ENCODE measurements around the gene TMEM170A. TPM values are rescaled to one million over a fixed set of nuclear protein-coding genes. Genes with fewer than 3 reads are reported as not detected.
"Not testable (repeated sequence)": the region's sequence is repeated elsewhere in the genome, so short reads cannot be mapped to it uniquely, and the experiment has no call there.

Gene TMEM170A
- total RNA-seq, 1 experiment from 2014 or later = 45.6 TPM

- H3K27ac Mint-ChIP-seq = no peak overlapping the region
- CTCF ChIA-PET = interaction anchor here (1.0 to 1.4 kb wide), 2 partner anchors 16 to 116 kb away, joined by 3 to 10 read pairs; no protein-coding TSS in a partner anchor
These were observed 36.9 kb upstream of the TMEM170A start for GRCh38 chr16:75501359-75501758.

DNA sequence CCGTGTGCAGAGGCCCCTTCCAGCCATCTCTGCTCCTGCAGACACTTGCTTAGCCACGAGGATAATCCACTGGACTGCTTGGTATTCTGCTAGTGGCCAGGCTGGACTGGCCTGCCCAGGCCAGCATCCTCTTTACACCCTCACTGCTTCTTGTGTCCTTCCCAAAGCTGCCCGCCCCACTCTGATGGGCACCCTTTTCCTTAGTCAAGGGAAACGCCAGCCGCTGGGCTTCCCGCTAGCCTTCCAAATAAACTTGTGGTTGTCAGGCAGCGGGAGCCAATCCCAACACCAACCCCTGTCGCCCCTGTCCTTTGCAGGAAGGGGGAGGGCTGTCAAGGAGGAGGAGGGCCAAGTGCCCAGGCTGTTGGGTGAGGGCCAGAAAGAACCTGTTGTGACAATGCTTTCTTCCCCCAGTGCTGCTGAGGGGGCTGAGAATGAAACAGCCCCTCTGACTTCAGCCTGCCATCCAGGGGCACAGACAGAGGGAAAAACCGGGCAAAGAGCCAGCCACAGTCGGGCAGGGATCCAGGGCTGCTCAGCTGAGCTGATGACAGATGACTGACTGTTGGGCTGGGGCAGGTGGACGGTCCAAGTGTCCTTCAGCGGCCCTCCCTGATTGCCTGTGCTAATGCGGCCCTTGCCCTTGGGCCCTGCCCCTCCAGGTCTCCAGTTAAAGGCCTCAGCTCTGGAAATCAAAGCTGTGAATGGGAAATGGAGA is 34.3 kb upstream of the TMEM170A start:
- H3K4me1 Mint-ChIP-seq; H3K27ac Mint-ChIP-seq; H3K36me3 Mint-ChIP-seq; H3K4me3 Mint-ChIP-seq; ATAC-seq; POLR2A ChIA-PET; DNase-seq (ENCODE audit: low spot score); H3K27me3 Mint-ChIP-seq (ENCODE audit: low read depth); H3K9me3 Mint-ChIP-seq: not testable (repeated sequence)
- CTCF ChIA-PET = interaction anchor here (4.8 kb wide), 1 partner anchor 19 kb away, joined by 91 read pairs; no protein-coding TSS in a partner anchor

More at GRCh38 chr16:75501359-75501758, 36.9 kb upstream of the TMEM170A start:
- no peak for DNase-seq (ENCODE audit: low spot score)
- no peak for TF ChIP-seq GRHL2 (CRISPR knock-in tag; IDR thresholded peaks at IDR 0.05; ENCODE audit: insufficient replicate concordance, severe bottlenecking)
- no peak for TF ChIP-seq ZNF416 (CRISPR knock-in tag; IDR thresholded peaks at IDR 0.05)
- TF ChIP-seq ELF4 (CRISPR knock-in tag; IDR thresholded peaks at IDR 0.05; ENCODE audit: low read depth) = no peak
- no peak for TF ChIP-seq AR (CRISPR knock-in tag; IDR thresholded peaks at IDR 0.05)
- TF ChIP-seq RELA (CRISPR knock-in tag; IDR thresholded peaks at IDR 0.05; ENCODE audit: borderline replicate concordance) = no peak
- TF ChIP-seq, protein P1, sequence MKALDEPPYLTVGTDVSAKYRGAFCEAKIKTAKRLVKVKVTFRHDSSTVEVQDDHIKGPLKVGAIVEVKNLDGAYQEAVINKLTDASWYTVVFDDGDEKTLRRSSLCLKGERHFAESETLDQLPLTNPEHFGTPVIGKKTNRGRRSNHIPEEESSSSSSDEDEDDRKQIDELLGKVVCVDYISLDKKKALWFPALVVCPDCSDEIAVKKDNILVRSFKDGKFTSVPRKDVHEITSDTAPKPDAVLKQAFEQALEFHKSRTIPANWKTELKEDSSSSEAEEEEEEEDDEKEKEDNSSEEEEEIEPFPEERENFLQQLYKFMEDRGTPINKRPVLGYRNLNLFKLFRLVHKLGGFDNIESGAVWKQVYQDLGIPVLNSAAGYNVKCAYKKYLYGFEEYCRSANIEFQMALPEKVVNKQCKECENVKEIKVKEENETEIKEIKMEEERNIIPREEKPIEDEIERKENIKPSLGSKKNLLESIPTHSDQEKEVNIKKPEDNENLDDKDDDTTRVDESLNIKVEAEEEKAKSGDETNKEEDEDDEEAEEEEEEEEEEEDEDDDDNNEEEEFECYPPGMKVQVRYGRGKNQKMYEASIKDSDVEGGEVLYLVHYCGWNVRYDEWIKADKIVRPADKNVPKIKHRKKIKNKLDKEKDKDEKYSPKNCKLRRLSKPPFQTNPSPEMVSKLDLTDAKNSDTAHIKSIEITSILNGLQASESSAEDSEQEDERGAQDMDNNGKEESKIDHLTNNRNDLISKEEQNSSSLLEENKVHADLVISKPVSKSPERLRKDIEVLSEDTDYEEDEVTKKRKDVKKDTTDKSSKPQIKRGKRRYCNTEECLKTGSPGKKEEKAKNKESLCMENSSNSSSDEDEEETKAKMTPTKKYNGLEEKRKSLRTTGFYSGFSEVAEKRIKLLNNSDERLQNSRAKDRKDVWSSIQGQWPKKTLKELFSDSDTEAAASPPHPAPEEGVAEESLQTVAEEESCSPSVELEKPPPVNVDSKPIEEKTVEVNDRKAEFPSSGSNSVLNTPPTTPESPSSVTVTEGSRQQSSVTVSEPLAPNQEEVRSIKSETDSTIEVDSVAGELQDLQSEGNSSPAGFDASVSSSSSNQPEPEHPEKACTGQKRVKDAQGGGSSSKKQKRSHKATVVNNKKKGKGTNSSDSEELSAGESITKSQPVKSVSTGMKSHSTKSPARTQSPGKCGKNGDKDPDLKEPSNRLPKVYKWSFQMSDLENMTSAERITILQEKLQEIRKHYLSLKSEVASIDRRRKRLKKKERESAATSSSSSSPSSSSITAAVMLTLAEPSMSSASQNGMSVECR (CRISPR knock-in tag; IDR thresholded peaks at IDR 0.05; ENCODE audit: borderline replicate concordance) = no peak
- no peak for TF ChIP-seq TCF7 (CRISPR knock-in tag; IDR thresholded peaks at IDR 0.05; ENCODE audit: low read depth)
- TF ChIP-seq ZNF317 (CRISPR knock-in tag; IDR thresholded peaks at IDR 0.05; ENCODE audit: borderline replicate concordance, low read depth) = no peak
- TF ChIP-seq CREB1 (CRISPR knock-in tag; IDR thresholded peaks at IDR 0.05) = no peak
- Mint-ChIP-seq H3K4me1 (no peaks in the 10 kb centered on the region), H3K9me3 (no peaks in the 10 kb centered on the region), H3K4me3 (no peak overlapping the region), H3K36me3 (no peaks in the 10 kb centered on the region), H3K27me3 (ENCODE audit: low read depth) (no peaks in the 10 kb centered on the region)
- POLR2A ChIA-PET = interaction anchor here (0.6 kb wide), 1 partner anchor 16 kb away, joined by 4 read pairs; no protein-coding TSS in a partner anchor
- ATAC-seq = no peak

- no peaks in the 10 kb centered on the region for H3K9me3 Mint-ChIP-seq
- ChIA-PET CTCF (interaction anchor here (0.9 to 4.8 kb wide), 2 partner anchors 20 to 53 kb away, joined by 3 to 91 read pairs; no protein-coding TSS in a partner anchor), POLR2A (no interaction called here)
- DNase-seq (ENCODE audit: low spot score) = no peak
- H3K27me3 Mint-ChIP-seq (ENCODE audit: low read depth) = peaks cover 13% of the 10 kb centered on the region
- ATAC-seq = no peak
- no peak overlapping the region for H3K4me3 Mint-ChIP-seq
- no peak for TF ChIP-seq TCF7 (CRISPR knock-in tag; IDR thresholded peaks at IDR 0.05; ENCODE audit: low read depth)
- TF ChIP-seq GTF2I (CRISPR knock-in tag; conservative IDR thresholded peaks at IDR 0.05) = no peak
- no peak overlapping the region for H3K27ac Mint-ChIP-seq
- peaks cover 11% of the 10 kb centered on the region for H3K4me1 Mint-ChIP-seq
- H3K36me3 Mint-ChIP-seq = no peaks in the 10 kb centered on the region
These were observed 33.1 kb upstream of the TMEM170A start for GRCh38 chr16:75497558-75497957.

All from WTC11 (cell line).